OCI-LY7 (cell line): ENCODE measurements around the gene CLMP. TPM values are rescaled to one million over a fixed set of nuclear protein-coding genes. Genes with fewer than 3 reads are reported as not detected.

ENCODE experiments used
- BruUV-seq: library from RNA; stranded (reverse); fragments of 400-500 nt; replicated peaks from 2 replicates; lab custom pipeline; 2021; lab: Mats Ljungman, UMichigan
- CTCF ChIA-PET: fragments of 300-600 bp; sonication (Branson Sonifier 250); formaldehyde crosslinking; loops from one replicate; lab custom pipeline; 2022; ENCODE audit warnings: antibody characterized with exemption; ENCODE audit not compliant: unreplicated experiment; lab: Charles Lee
- POLR2A ChIA-PET: fragments of 300-600 bp; sonication (Branson Sonifier 250); formaldehyde crosslinking; loops from one replicate; lab custom pipeline; 2022; ENCODE audit warnings: antibody characterized with exemption; lab: Charles Lee
- DNase-seq: peaks from one replicate; pipeline ENCODE4 v3.0.0-alpha.2; 2015; ENCODE audit warnings: low spot score
- H2AFZ ChIP-seq: fragments of 200-600 bp; sonication (generic), shearing (Covaris generic); 2 replicates; pipeline ENCODE4 v1.6.1; 2014; ENCODE audit warnings: mild to moderate bottlenecking, antibody characterized with exemption, low read length, moderate library complexity
- H3K27ac ChIP-seq: fragments of 200-600 bp; sonication (generic); 2 replicates; pipeline ENCODE4 v1.5.1; 2014; ENCODE audit warnings: mixed run types, low read depth, mild to moderate bottlenecking, moderate library complexity, low read length, inconsistent platforms; ENCODE audit not compliant: poor library complexity, severe bottlenecking
- H3K36me3 ChIP-seq: fragments of 200-600 bp; sonication (generic); 2 replicates; pipeline ENCODE4 v1.6.1; 2014; ENCODE audit warnings: mild to moderate bottlenecking, antibody characterized with exemption, low read length, moderate library complexity, mixed read lengths; ENCODE audit not compliant: insufficient read depth
- H3K4me1 ChIP-seq: fragments of 200-600 bp; sonication (generic); 2 replicates; pipeline ENCODE4 v1.5.1; 2014; ENCODE audit warnings: mild to moderate bottlenecking, low read length; ENCODE audit not compliant: insufficient read depth, poor library complexity, severe bottlenecking
- H3K4me2 ChIP-seq: fragments of 200-600 bp; sonication (generic); 2 replicates; pipeline ENCODE4 v1.6.1; 2014; ENCODE audit warnings: mild to moderate bottlenecking, low read length
- H3K4me3 ChIP-seq: fragments of 200-600 bp; sonication (generic); 2 replicates; pipeline ENCODE4 v1.5.1; 2014; ENCODE audit warnings: mild to moderate bottlenecking, low read depth, low read length; ENCODE audit not compliant: poor library complexity, severe bottlenecking
- H3K79me2 ChIP-seq: fragments of 200-600 bp; sonication (generic); 2 replicates; pipeline ENCODE4 v1.6.1; 2016; ENCODE audit warnings: low read depth, mild to moderate bottlenecking, low read length, moderate library complexity, mixed read lengths; ENCODE audit not compliant: insufficient read depth
- H3K9me2 ChIP-seq: fragments of 200-600 bp; sonication (generic); 2 replicates; pipeline ENCODE4 v1.6.1; 2016; ENCODE audit warnings: mild to moderate bottlenecking, low read length, mixed read lengths; ENCODE audit not compliant: insufficient read depth
- H3K9me3 ChIP-seq: fragments of 200-600 bp; sonication (generic); 2 replicates; pipeline ENCODE4 v1.6.1; 2014; ENCODE audit warnings: mild to moderate bottlenecking, mixed run types, low read length, mixed read lengths
- H4K20me1 ChIP-seq: fragments of 200-600 bp; sonication (generic); 2 replicates; pipeline ENCODE4 v1.6.1; 2014; ENCODE audit warnings: mild to moderate bottlenecking, antibody characterized with exemption, low read length, moderate library complexity, mixed read lengths; ENCODE audit not compliant: insufficient read depth
- CTCF ChIP-seq: fragments of 200-600 bp; sonication (generic); conservative IDR thresholded peaks from 2 replicates; pipeline ENCODE4 v1.5.1; 2014; ENCODE audit warnings: mild to moderate bottlenecking, antibody characterized with exemption, low read length, moderate library complexity, mixed read lengths
- EZH2phosphoT487 ChIP-seq: fragments of 200-600 bp; sonication (generic); IDR thresholded peaks from 2 replicates; pipeline ENCODE4 v1.6.1; 2018; ENCODE audit warnings: low read depth, borderline replicate concordance, mild to moderate bottlenecking, mixed run types, antibody characterized with exemption, low read length, moderate library complexity, mixed read lengths
- intact Hi-C: fragments of 100-400 bp; cut with micrococcal nuclease; formaldehyde crosslinking; loops from one replicate; pipeline ENCODE4 v1.10.0; 2022; ENCODE audit not compliant: unreplicated experiment
- total RNA-seq, 2 experiments: library from RNA; depleted of rRNA in 1 of 2; stranded (reverse); fragments of >200 nt in 1 of 2; shearing (Covaris generic) in 1 of 2; gene quantifications; 2 replicates each; pipeline ENCODE4 v1.2.3, GENCODE V29; 2014 to 2022

The CLMP gene
- total RNA-seq, 2 experiments from 2014 or later, result not detected

GRCh38 chr11:123211149-123211852 lies 16.3 kb upstream of the CLMP start:
- BruUV-seq, result no TSS peak
- Histone ChIP-seq H2AFZ (no peak overlapping the region), H3K9me3 (no peaks in the 10 kb centered on the region), H3K79me2 (no peaks in the 10 kb centered on the region), H3K4me3 (no peak overlapping the region), H3K27ac (no peak overlapping the region), H3K4me1 (no peaks in the 10 kb centered on the region), H3K9me2 (no peaks in the 10 kb centered on the region), H3K4me2 (no peak overlapping the region), H4K20me1 (no peaks in the 10 kb centered on the region), H3K36me3 (no peaks in the 10 kb centered on the region)
- TF ChIP-seq EZH2phosphoT487, result no peak
- no peak for TF ChIP-seq CTCF
- DNase-seq, result no peak
- CTCF ChIA-PET, result no interaction called here
- intact Hi-C loops, result no loop called here
- POLR2A ChIA-PET, result interaction anchor here (0.5 kb wide), 1 partner anchor 253 kb away, joined by 3 read pairs; no protein-coding TSS in a partner anchor

GRCh38 chr11:123209591-123209990 lies 14.5 kb upstream of the CLMP start:
- Histone ChIP-seq H3K9me3 (no peaks in the 10 kb centered on the region), H3K27ac (no peak overlapping the region), H4K20me1 (no peaks in the 10 kb centered on the region), H3K36me3 (no peaks in the 10 kb centered on the region), H3K4me2 (no peak overlapping the region), H2AFZ (no peak overlapping the region), H3K4me1 (no peaks in the 10 kb centered on the region), H3K4me3 (no peak overlapping the region), H3K9me2 (no peaks in the 10 kb centered on the region), H3K79me2 (no peaks in the 10 kb centered on the region)
- BruUV-seq, result no TSS peak
- ChIA-PET POLR2A (interaction anchor here (0.9 kb wide), 1 partner anchor 31 kb away, joined by 3 read pairs; no protein-coding TSS in a partner anchor), CTCF (no interaction called here)
- intact Hi-C loops, result no loop called here
- no peak for DNase-seq
- no peak for TF ChIP-seq EZH2phosphoT487
- no peak for TF ChIP-seq CTCF

GRCh38 chr11:123206791-123207434 lies 11.9 kb upstream of the CLMP start:
- intact Hi-C loops, result no loop called here
- CTCF ChIA-PET, result no interaction called here

More at GRCh38 chr11:123206791-123207434, 11.9 kb upstream of the CLMP start:
- POLR2A ChIA-PET, result no interaction called here
- no peaks in the 10 kb centered on the region for H3K9me3 ChIP-seq
- H3K4me2 ChIP-seq, result no peak overlapping the region
- DNase-seq, result no peak
- H2AFZ ChIP-seq, result no peak overlapping the region
- no peak overlapping the region for H3K4me3 ChIP-seq
- H3K4me1 ChIP-seq, result no peaks in the 10 kb centered on the region
- no peak overlapping the region for H3K27ac ChIP-seq
- no TSS peak for BruUV-seq
- H3K79me2 ChIP-seq, result no peaks in the 10 kb centered on the region
- H3K36me3 ChIP-seq, result no peaks in the 10 kb centered on the region
- no peaks in the 10 kb centered on the region for H3K9me2 ChIP-seq
- no peaks in the 10 kb centered on the region for H4K20me1 ChIP-seq
- TF ChIP-seq CTCF (no peak), EZH2phosphoT487 (no peak)
